GM19395 (cell line): ENCODE results near the gene SLC5A4.

Source experiments
- ATAC-seq: cut with Tn5 transposase; IDR thresholded peaks from one replicate; pipeline ENCODE4 v1.9.1; 2021; ENCODE audit warnings: mild to moderate bottlenecking, moderate library complexity; ENCODE audit not compliant: unreplicated experiment

Gene SLC5A4

DNA sequence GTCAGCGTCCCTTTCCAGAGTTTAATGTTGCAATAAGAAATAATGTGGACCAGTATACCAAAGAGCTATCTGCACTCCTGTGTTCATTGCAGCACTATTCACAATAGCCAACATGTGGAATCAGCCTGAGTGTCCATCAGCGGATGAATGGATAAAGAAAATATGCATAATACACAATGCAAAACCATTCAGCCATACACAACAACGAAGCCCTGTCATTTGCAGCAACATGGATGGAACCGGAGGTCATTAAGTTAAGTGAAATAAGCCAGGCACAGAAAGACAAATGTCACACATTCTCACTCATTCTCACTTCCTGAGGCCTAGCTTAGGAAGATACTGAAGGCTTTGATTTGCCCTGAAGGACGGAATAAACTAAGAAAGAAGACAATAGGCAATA lies 22.1 kb downstream of the SLC5A4 start:
- no peak for ATAC-seq

DNA sequence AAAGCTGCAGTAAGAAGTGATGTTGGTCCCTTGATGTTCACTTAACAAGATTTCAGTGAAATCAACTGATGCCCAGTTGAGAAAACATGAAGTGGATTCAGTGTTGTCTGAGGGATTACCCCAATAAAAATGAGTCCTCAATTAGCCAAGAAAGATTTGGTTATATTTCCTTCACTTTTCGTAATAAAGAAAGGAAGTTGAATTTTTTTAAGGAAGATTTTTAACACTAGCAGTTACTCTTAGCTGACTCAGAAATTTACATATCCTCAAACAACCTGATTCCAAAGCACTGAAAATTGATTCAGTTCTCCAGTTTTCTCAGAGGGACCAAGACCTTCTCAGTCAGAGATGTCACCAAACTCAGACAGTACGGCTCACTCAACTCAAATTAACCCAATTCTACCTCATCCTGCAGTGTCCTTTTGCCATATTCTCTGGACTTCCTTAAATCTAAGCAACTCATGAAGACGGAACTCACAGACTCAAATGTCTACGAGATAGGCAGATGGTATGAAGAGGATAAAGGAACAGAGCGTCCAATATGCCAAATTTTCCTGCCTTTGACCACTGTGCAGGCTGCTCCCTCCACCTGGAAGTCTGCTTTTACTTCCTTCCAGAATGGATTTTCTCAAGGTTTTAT lies 22.8 kb downstream of the SLC5A4 start:
- no peak for ATAC-seq

DNA sequence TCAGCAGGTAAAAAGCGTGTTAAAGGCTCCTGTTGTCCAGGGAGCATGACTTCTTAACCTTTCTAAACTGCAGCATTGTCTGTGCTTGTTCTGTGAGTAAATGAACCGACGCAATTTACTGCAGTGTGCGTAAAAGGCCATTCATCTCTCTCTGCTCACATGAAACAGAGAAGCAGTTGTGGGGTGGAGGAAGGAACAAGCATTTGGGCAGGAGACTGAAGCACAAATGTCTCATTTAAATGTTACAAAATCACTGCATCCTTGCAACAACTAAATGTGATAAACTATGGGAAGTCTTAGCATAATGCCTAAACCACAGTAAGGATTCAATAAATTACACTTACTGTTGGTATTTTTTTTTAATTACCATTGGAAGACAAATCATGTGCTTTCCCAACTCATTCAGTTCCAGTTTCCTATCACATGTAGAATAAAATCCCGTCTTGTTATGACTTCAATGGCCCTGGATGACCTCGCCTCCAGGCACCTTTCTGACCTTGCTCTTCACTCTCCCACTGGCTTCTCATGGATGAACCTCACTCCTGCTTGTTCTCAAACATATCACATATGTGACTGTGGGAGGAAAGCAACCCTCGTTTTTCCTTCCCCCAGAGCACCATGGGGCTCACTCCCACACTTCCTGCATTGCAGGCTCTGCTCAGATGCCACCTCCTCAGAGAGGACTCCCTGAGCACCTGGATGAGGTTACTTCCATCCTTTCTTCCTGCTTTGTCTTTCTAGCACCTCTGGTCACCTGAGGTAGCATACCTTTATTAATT lies 28.6 kb downstream of the SLC5A4 start:
- ATAC-seq = no peak

DNA sequence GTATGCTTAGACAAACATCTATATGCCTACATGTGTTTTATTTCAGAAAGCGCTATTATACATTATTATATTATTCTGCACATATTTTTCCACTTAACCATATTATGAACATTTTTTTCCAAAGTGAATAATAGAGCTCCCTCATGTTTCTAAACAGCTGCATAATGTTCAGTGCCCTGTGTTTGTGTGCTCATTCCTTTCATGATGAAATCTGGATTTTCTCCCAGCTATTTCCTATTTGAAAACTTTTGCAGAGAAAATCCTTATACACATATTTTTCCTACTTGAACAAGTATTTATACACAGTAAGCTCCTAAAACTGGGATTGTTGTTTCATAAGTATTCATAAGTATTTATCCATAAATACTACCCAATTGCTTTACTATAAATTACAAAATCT lies 32.2 kb downstream of the SLC5A4 start:
- no peak for ATAC-seq

DNA sequence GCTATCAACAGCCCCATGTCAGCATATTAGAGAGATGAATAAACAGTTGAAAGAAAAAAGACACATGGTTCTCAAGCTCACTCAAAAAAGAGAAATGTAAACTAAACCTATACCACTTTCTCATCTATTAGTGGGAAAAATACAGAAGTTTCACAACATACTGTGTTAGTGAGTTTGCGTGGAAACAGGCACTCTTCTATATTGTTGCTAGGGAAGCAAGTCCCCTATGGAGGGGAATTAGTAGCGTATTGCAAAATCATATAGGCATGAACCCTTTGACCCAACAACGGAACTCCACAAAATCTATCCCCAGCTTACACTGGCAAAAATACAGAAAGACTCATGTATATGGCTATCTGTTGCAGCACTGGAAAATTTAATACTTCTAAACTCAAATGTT lies 36.1 kb downstream of the SLC5A4 start:
- no peak for ATAC-seq

DNA sequence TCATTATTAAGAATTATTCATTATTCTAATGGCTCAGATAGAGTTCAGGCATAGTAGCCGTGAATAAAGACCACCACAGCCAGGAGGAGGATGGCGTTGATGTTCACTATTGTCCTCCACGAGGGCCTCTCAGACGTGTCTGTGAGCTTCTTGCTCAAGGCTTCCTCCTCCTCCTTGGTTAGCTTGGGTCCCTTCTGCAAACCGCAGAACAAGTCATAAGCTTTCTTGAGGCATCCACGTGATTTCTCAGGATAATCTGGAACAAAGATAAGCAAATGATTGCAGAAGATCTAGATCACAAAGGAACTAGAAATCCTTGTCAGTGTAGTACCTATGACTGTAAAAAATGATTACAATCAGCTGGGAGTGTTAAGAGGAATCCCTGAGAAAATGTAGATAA lies 36.7 kb downstream of the SLC5A4 start:
- ATAC-seq = no peak

DNA sequence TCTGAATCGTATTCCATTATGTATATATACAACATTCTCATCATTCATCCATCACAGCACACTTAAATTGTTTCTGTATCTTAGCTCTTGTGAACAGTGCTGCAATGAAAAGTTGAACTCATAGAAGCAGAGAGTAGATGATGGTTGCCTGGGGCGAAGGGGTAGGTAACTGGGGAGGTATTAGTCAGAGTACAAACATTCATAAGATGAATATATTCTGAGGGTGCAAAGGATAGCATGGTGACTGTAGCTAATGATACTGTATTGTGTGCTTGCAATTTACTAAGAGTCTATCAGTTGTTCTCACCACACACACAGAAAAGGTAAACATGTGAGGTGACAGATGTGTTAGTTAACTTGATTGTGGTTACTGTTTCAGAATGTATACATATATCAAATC lies 37.7 kb downstream of the SLC5A4 start:
- ATAC-seq = no peak

DNA sequence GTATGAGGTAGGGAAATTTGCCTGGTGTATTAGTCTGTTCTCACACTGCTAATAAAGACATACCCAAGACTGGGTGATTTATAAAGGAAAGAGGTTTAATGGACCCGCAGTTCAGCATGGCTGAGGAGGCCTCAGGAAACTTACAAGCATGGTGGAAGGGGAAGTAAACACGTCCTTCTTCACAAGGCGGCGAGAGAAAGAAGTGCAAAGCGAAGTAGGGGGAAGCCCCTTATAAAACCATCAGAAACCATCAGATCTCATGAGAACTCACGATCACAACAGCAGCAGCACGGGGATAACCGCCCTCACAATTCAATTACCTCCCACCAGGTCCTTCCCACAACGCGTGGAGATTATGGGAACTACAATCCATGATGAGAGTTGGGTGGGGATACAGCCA lies 38.2 kb downstream of the SLC5A4 start:
- ATAC-seq = no peak

DNA sequence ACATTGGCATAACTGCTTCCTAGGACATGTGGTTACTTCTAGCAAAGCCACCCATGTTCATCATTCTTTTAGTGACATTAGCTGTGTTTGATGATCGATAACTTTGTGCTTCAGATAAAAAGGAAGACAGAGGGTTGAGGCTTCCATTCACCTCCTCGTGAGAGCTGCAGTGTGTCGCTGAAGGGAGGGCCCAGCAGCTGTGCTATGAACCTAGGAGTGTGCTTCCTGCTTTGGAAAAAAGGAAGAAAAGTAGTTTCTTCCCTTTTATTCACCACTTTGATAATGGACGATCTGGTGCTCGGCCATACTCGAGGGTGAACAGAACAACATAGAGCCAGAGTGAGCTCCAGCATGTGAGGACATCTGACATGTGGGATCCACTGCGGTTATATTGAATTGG lies 44.1 kb downstream of the SLC5A4 start:
- ATAC-seq = no peak

DNA sequence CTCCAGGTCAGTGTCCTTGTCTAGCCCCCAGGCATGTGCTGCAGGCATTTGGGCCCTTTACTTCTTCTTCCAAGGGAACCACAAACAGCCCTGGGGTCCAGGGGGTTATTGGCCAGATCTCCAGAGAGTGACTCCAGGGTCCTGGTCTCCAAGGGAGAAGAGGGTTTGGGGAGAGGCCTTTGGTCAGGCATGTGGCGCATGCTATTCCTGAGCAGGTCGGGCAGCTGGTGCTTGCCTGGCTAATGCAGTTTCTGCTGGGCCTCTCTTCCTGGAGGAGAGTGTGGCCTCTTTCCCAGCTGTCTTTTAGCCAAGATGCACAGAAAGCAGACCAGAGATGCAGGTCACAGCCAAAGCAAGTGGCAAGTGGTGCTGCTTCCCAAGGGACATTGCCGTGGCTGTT lies 46.5 kb downstream of the SLC5A4 start:
- ATAC-seq = no peak

DNA sequence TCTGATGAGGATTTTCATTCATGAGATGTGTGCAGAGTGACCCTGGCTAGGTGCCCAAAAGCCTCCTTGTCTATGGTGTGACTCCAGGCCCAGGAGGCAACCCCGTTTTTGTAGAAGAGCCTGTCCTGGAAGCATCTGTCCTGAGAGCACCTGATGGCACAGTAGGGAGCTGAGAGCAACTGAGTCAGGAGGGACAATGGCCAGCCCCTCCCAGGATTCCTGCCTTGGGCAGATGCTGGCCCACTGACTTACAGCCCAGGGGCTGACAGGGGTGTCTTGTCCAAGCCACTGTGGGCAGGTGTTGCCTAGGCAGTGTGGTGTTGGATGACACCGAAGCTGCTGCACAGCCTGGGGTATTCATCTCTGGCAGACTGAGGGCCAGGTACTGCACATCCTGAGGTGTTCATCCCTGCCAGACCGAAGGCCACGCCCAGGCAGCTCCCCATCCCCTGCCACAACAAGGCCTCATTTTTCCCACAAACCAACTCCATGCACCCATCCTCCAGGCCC lies 47.1 kb downstream of the SLC5A4 start:
- ATAC-seq = no peak

DNA sequence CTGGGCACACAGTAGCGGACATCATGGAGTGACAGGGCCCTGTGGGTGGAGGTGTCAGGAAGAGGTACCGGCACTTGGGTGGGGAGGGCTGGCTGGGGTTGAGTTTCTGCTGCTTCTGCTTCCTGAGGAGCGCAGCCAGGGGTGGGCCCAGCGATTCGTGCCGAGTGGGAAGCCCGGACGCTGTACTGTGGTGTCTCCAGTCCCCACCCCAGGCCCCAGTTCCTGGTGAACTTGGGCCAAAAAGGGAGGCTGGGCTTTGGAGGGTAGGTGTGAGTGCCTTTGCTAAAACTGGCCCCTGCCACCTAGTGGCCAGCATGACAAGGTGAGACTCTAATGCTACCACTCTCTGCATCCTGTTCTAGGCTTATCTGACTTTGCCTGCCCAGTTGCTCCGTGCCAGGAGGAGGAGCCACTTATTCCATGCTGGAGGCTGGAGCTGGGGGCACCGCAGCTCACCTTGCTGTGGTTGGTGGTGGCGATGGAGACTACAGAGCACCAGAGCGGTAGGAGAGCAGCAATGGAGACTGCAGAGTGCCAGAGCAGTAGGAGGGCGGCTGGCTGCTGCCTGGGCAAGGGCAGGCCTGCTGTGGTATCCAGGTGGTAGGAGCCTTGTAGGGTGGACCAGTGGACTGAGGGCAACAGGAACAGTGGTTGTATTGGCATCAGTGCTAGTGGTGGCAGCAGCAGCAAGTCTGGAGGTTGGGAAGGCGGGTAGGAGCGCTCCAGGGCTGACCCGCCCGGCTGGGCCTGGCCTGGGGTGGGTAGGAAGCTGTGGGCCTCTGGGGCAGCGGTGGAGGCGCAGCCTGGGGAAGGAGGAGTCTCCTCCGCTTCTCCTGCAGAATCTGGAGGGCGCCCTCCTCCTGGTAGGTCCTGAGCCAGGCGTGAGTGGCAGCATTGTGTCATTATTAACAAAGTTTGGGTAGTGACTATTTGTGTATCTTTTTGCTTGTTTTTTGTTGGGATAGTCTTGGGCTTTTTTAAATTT lies 48.1 kb downstream of the SLC5A4 start:
- ATAC-seq = no peak

DNA sequence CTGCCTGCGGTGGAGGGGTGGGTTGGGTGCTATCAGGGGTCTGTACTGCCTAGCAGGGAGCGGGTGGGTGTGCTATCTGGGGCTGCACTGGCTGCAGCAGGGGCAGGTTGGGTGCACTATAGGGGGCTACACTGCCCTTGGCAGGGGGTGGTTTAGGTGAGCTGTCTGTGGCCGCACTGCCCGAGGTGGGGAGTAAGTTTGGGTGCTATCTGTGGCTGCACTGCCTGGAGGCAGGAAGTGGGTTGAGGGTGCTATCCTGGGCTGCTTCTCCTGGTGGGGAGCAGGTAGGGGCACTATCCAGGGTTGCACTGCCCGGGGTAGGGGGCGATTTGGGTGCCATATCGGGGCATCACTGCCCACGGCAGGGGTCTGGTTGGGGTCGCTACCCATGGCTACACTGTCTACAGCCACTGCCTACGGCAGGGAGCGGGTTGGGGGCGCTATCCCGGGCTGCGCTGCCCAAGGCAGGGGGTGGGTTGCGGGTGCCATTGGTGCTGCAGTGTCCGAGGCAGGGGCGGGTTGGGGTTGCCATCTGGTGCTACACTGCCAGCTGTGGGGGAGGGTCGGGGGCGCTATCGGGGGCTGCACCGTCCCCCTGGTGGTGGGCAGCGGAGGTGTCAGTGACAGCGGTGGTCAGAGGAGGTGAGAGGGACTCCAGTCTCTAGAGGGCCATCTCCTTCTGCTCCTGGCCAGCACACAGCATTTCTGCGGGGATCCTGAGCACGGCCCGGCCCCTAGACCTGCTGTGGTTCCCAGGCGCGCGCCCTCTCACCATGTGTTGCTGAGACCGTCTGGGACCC lies 49.0 kb downstream of the SLC5A4 start:
- no peak for ATAC-seq

DNA sequence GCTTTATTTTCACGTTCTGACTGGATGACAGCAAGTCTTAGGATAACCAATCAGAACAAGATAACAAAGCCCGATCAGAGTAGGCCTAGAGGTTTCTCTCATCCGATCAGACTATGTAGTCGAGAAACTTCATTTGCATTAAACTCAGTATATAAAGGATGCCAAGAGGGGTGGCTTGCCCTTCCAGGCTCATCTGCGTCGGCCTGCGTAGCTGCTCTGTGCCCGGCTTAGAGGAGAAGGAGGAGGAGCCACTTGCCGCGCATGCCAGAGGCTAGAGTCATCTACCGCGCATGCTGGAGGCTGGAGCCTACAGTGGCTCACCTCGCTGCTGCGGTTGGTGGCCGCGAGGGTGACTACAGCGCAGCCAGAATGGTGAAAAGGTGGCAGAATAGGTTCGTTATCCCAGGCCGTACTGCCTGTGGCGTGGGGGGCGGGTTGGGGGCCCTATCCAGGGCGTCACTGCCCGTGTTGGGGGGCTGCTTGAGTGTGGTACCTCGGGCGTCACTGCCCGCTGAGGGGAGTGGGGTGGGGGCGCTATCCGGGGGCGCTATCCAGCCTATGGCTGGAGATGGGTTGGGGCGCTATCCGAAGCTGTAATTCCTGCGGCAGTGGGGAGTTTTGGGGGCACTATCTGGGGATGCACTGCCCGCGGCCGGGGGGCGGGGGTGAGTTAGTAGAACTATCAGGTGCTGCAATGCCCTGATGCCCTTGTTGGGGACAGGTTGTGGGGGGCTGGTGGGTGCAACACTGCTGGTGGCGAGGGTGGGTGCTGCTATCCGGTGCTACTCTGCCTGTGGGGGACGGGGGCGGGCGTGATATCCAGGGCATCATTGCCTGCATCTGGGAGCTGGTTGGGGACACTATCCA lies 50.1 kb downstream of the SLC5A4 start, which contains the start of gene RFPL2:
RFPL2 (minus strand) TSS at position 218 of the 867 bp plus-strand sequence. CDS start 2,622 bp downstream, outside the sequence.
- ATAC-seq = no peak

DNA sequence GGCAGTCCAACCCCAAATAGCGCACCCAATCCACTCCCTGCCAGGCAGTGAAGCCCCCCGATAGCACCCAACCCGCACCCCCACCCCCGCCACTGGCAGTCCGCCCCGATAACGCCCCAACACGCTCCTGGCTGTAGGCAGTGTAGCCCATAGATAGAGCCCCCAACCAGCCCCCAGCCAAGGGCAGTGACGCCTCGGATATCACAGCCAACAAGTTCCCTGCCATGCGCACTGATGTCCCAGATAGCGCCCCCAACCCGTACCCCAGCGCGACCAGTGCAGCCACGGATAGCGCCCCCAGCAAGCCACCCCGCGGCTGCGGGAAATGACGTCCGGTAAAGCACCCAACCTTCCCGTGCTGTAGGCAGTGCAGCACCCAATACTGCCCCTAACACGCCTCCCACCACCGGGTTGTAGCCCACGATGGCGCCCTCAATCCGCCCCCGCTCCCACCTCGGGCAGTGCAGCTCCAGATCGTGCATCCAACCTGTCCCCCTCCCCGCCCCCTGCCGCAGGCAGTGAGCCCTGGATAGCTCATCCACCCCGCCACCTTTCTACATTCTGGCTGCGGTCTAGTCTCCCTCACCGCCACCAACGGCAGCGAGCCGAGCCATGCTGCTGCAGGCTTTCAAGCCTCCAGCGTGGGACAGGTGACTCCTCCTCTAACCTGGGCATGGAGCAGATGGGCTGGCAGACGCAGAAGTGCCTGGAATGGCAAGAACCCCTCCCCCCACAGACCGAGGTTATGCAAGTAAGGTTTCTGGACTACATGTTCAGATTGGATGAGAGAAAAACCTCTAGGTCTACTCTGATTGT lies 50.9 kb downstream of the SLC5A4 start:
- ATAC-seq = no peak

DNA sequence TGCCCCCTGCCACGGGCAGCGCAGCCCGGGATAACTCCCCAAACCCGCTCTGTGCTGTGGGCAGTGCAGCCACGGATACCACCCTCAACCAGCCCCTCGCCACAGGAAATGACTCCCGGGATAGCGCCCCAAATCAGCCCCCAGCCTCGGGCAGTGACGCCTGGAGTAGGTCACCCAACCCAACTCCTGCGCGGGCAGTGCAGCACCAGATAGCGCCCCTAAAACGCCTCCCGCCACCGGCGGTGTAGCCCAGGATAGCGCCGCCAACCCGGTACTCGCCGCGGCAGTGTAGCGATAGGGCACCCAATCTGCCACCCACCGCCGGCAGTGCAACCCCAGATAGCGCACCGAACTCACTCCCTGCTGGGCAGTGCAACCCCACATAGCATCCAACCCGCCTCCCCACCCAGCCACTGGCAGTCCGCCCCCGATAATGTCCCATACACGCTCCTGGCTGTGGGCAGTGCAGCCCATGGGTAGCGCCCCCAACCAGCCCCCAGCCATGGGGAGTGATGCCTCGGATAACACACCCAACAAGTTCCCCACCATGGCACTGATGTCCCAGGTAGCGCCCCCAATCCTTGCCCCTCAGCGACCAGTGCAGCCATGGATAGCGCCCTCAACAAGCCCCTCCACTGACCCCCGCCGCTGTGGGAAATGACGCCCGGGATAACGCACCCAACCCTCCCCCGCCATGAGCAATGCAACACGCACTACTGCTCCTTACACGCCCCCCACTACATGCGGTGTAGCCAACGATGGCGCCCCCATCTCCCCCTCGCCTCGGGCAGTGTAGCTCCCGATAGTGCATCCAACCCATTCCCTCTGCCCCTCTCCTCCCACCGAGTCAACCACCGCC lies 51.7 kb downstream of the SLC5A4 start:
- ATAC-seq = no peak

DNA sequence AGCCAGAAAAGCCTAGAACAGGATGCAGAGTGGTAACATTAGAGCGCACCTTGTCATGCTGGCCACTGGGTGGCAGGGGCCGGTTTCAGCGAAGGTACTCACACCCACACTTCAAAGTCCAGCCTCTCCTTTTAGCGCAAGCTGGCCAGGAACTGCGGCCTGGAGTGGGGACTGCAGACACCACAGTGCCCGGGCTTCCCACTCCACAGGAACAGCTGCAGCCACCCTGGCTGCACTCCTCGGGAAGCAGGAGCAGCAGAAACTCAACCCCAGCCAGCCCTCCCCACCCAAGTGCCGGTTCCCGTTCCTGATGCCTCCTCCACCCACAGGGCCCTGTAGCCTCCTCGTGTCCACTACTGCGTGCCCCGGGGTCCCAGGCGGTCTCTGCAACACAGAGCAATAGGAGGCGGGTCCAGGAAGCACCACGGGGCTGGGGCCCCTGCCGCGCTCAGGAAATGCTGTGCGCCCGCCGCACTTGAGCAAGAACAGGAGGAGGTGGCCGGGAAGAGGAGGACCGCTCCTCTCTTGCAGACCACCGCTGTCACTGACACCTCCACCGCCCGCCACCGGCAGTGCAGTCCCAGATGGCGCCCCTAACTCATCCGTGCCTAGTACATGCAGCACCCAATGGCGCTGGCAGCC lies 52.5 kb downstream of the SLC5A4 start:
- ATAC-seq = no peak
